Prostate gland (tissue), 2 donors: ENCODE measurements around the gene ARPC5.

ENCODE experiments used
- POLR2A ChIP-seq: fragments of 450-650 bp; IDR thresholded peaks from one replicate; pipeline ENCODE4 v1.6.1; 2016; ENCODE audit warnings: antibody characterized with exemption, mild to moderate bottlenecking
- TF ChIP-seq, protein P1 (sequence below), 4 experiments: fragments of 200-600 bp in 2 of 4; fragments of 450-650 bp in 2 of 4; sonication (generic) in 2 of 4; IDR thresholded peaks; 1 replicate in 3 of 4; 2 replicates in 1 of 4; pipeline ENCODE4 v1.5.1; 2016 to 2019; ENCODE audit warnings: antibody characterized with exemption in 4 of 4, mild to moderate bottlenecking in 2 of 4, moderate library complexity in 2 of 4

- TF ChIP-seq, protein P1, sequence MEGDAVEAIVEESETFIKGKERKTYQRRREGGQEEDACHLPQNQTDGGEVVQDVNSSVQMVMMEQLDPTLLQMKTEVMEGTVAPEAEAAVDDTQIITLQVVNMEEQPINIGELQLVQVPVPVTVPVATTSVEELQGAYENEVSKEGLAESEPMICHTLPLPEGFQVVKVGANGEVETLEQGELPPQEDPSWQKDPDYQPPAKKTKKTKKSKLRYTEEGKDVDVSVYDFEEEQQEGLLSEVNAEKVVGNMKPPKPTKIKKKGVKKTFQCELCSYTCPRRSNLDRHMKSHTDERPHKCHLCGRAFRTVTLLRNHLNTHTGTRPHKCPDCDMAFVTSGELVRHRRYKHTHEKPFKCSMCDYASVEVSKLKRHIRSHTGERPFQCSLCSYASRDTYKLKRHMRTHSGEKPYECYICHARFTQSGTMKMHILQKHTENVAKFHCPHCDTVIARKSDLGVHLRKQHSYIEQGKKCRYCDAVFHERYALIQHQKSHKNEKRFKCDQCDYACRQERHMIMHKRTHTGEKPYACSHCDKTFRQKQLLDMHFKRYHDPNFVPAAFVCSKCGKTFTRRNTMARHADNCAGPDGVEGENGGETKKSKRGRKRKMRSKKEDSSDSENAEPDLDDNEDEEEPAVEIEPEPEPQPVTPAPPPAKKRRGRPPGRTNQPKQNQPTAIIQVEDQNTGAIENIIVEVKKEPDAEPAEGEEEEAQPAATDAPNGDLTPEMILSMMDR (IDR thresholded peaks at IDR 0.05): no peak
- TF ChIP-seq POLR2A: no peak
These were observed 45.7 kb downstream of the ARPC5 start for GRCh38 chr1:183589874-183590243.
